Ascending aorta (tissue), 2 donors: ENCODE results near the gene C1QC. TPM values are rescaled to one million over a fixed set of nuclear protein-coding genes. Genes with fewer than 3 reads are reported as not detected.

Source experiments
- DNase-seq, 2 donors: peaks; one replicate each; pipeline ENCODE4 v3.0.0-alpha.2; 2019; ENCODE audit warnings: low spot score in 2 of 2
- H3K27ac ChIP-seq, 2 donors: fragments of 200-600 bp; sonication (generic); one replicate each; pipeline ENCODE4 v1.5.1; 2016 to 2017; ENCODE audit warnings: mild to moderate bottlenecking in 1 of 2
- H3K27me3 ChIP-seq: fragments of 200-600 bp; sonication (generic); one replicate; pipeline ENCODE4 v1.5.1; 2017
- H3K36me3 ChIP-seq, 2 donors: fragments of 200-600 bp; sonication (generic); one replicate each; pipeline ENCODE4 v1.5.1; 2016
- H3K4me1 ChIP-seq, 2 donors: fragments of 200-600 bp; sonication (generic); one replicate each; pipeline ENCODE4 v1.5.1; 2016 to 2017; ENCODE audit warnings: mild to moderate bottlenecking in 1 of 2
- H3K4me3 ChIP-seq, 2 donors: fragments of 200-600 bp; sonication (generic); one replicate each; pipeline ENCODE4 v1.5.1; 2016 to 2017; ENCODE audit warnings: mild to moderate bottlenecking in 1 of 2
- H3K9me3 ChIP-seq, 2 donors: fragments of 200-600 bp; sonication (generic); one replicate each; pipeline ENCODE4 v1.5.1; 2016
- intact Hi-C: fragments of 100-400 bp; cut with DNase I; formaldehyde crosslinking; loops from one replicate; pipeline ENCODE4 v1.15.1; 2023
- total RNA-seq: library from RNA; depleted of rRNA; stranded (reverse); fragments of >200 nt; gene quantifications from one replicate; pipeline ENCODE4 v1.1.0, GENCODE V29; 2016
- TF ChIP-seq, protein P1 (sequence below), 3 experiments: fragments of 200-600 bp in 2 of 3; fragments of 450-650 bp in 1 of 3; sonication (generic) in 2 of 3; IDR thresholded peaks; one replicate each; pipeline ENCODE4 v1.5.1; 2016 to 2019; ENCODE audit warnings: antibody characterized with exemption in 3 of 3, mild to moderate bottlenecking in 1 of 3, moderate library complexity in 1 of 3

C1QC gene
- total RNA-seq, 1 donor from 2014 or later = 350 TPM

DNA sequence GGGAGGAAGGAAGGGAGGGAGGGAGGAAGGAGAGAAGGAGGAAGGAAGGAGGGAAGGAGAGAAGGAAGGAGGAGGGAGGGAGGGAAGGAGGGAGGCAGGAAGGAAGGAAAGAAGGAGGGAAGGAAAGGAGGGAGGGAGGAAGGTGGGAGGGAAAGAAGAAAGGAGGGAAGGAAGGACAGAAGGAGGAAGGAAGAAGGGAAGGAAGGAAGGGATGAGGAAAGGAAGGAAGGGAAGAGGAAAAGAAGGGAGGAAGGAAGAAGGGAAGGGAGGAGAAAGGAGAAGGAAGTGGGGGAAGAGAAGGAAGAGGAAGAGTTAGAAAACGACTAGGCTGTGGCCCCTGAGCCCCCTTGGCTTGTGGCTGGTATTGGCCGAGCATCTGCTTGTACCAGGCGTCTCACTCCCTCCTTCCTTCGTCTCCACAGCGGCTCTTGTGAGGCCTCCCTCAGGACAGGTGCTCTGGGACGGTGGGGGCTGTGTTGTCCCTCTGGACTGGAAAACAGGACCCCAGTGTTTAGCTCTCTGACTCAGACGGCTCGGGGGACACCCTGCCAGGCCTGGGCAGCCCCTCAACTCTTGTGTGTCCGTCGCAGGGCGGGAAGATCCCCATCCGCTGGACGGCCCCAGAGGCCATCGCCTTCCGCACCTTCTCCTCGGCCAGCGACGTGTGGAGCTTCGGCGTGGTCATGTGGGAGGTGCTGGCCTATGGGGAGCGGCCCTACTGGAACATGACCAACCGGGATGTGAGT, 43.2 kb upstream of the C1QC start:
- no peaks in the 10 kb centered on the region for H3K9me3 ChIP-seq
- peaks cover 3% of the 10 kb centered on the region for H3K27me3 ChIP-seq
- no peaks in the 10 kb centered on the region for H3K36me3 ChIP-seq
- no peak overlapping the region for H3K27ac ChIP-seq
- no peaks in the 10 kb centered on the region for H3K4me1 ChIP-seq
- TF ChIP-seq, protein P1, sequence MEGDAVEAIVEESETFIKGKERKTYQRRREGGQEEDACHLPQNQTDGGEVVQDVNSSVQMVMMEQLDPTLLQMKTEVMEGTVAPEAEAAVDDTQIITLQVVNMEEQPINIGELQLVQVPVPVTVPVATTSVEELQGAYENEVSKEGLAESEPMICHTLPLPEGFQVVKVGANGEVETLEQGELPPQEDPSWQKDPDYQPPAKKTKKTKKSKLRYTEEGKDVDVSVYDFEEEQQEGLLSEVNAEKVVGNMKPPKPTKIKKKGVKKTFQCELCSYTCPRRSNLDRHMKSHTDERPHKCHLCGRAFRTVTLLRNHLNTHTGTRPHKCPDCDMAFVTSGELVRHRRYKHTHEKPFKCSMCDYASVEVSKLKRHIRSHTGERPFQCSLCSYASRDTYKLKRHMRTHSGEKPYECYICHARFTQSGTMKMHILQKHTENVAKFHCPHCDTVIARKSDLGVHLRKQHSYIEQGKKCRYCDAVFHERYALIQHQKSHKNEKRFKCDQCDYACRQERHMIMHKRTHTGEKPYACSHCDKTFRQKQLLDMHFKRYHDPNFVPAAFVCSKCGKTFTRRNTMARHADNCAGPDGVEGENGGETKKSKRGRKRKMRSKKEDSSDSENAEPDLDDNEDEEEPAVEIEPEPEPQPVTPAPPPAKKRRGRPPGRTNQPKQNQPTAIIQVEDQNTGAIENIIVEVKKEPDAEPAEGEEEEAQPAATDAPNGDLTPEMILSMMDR (IDR thresholded peaks at IDR 0.05) = no peak
- no peak overlapping the region for H3K4me3 ChIP-seq
- no peak for DNase-seq
- intact Hi-C loops = no loop called here

DNA sequence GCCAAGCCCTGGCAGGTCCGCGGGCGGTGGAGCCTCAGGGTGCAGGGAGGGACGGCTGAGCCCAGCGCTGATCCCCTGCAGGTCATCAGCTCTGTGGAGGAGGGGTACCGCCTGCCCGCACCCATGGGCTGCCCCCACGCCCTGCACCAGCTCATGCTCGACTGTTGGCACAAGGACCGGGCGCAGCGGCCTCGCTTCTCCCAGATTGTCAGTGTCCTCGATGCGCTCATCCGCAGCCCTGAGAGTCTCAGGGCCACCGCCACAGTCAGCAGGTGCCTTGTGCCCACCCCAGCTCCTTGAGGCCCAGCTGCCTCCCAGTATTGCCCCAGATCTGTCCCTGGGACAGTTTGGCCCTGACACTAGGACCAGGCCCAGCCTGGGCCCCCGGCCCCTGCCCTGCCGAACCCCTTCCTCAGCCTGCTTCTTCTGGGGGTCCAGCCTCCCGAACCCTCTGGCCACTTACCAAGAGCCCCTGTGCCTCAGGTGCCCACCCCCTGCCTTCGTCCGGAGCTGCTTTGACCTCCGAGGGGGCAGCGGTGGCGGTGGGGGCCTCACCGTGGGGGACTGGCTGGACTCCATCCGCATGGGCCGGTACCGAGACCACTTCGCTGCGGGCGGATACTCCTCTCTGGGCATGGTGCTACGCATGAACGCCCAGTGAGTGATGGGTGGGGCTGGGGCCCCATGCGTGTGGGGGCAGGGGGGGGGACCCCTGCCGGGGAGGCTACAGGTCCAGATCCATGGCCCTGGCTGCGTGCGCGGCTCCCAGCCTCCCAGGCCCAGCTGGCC, 42.4 kb upstream of the C1QC start:
- intact Hi-C loops = no loop called here
- H3K27me3 ChIP-seq = peaks cover 3% of the 10 kb centered on the region

DNA sequence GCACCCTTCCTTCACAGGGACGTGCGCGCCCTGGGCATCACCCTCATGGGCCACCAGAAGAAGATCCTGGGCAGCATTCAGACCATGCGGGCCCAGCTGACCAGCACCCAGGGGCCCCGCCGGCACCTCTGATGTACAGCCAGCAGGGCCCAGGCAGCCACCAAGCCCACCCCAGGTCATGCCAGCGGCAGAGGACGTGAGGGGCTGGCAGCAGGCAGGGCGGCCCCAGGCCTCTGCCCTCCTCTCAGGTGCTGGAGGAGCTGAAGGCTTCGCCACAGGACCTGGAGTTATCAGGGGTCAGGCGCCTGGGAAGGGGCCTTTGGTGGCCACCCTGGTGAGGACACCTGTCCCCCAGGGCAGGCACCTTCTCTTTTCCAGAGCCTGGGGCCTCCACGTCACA, 41.8 kb upstream of the C1QC start:
- Histone ChIP-seq H3K27ac (no peak overlapping the region), H3K9me3 (no peaks in the 10 kb centered on the region), H3K36me3 (no peaks in the 10 kb centered on the region), H3K4me1 (no peaks in the 10 kb centered on the region), H3K27me3 (peaks cover 3% of the 10 kb centered on the region), H3K4me3 (no peak overlapping the region)
- intact Hi-C loops = no loop called here
- TF ChIP-seq, protein P1 (IDR thresholded peaks at IDR 0.05) = no peak
- DNase-seq = no peak

More for the DNA sequence above, 42.4 kb upstream of the C1QC start:
- no peak for DNase-seq
- H3K9me3 ChIP-seq = no peaks in the 10 kb centered on the region
- no peaks in the 10 kb centered on the region for H3K4me1 ChIP-seq
- no peak overlapping the region for H3K4me3 ChIP-seq
- no peak overlapping the region for H3K27ac ChIP-seq
- no peaks in the 10 kb centered on the region for H3K36me3 ChIP-seq
- TF ChIP-seq, protein P1 (IDR thresholded peaks at IDR 0.05) = no peak

DNA sequence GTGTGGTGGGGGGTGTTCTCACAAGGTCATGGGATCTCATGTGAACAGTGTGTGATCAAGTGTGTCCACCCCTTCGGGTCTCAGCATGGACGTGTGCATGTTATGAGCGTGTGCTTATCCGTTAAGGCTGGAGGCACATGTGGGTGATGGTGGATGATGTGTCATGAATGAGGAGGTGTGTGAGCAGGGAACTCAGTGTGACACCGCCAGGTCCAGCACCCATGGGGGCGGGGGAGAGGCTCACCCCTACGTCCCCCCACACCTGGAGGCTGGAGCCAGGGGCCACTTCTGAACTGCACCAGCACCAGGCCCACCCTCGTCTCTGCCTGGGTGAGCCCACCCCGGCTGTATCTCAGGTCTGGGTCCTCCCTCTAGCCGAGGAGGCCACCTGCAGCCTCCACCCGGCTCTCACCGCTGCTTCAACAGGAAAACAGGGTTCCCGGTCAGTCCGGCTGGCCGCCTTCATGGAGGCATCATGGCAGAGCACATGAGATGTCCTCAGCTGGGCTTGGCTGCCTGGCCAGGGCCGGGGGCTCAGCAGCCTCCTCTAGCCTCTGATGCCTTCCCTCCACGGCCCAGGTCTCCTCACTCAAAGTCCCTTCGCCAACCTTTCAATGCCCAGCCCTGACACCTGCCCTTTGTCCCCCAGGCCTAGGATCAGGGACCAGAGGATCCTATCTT, 41.2 kb upstream of the C1QC start:
- H3K27me3 ChIP-seq = peaks cover 3% of the 10 kb centered on the region
- no peak overlapping the region for H3K4me3 ChIP-seq
- TF ChIP-seq, protein P1 (IDR thresholded peaks at IDR 0.05) = no peak
- no peaks in the 10 kb centered on the region for H3K36me3 ChIP-seq
- no peaks in the 10 kb centered on the region for H3K9me3 ChIP-seq
- no peaks in the 10 kb centered on the region for H3K4me1 ChIP-seq
- H3K27ac ChIP-seq = no peak overlapping the region
- DNase-seq = no peak
- intact Hi-C loops = no loop called here

DNA sequence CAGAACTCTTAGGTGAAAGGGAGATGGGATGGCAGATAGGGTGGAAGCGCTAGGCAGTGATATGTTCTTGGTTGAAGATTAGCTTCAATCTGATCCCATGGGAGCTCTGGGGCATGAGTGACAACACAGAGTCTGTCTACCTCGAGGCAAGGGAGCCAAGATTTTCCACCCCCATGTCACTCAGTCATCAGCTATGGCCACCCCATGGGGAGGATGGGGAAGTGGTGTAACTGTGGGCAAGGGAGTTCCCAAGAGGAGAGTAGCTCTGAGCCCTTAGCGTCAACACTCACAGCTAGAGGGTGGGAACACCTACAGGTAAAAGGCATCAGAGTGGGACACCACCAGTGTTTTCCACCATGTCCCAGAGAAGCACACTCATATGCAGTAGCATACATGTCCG, 37.3 kb upstream of the C1QC start:
- H3K4me1 ChIP-seq = no peaks in the 10 kb centered on the region
- no peaks in the 10 kb centered on the region for H3K9me3 ChIP-seq
- DNase-seq = no peak
- intact Hi-C loops = no loop called here
- TF ChIP-seq, protein P1 (IDR thresholded peaks at IDR 0.05) = no peak
- H3K27me3 ChIP-seq = peaks cover 3% of the 10 kb centered on the region
- no peaks in the 10 kb centered on the region for H3K36me3 ChIP-seq
- no peak overlapping the region for H3K27ac ChIP-seq
- no peak overlapping the region for H3K4me3 ChIP-seq
